Measurements from ENCODE around the gene PDLIM1. TPM values are rescaled to one million over a fixed set of nuclear protein-coding genes. Genes with fewer than 3 reads are reported as not detected.

The PDLIM1 gene
- total RNA-seq, 1 donor from 2014 or later, result 117 TPM

DNA sequence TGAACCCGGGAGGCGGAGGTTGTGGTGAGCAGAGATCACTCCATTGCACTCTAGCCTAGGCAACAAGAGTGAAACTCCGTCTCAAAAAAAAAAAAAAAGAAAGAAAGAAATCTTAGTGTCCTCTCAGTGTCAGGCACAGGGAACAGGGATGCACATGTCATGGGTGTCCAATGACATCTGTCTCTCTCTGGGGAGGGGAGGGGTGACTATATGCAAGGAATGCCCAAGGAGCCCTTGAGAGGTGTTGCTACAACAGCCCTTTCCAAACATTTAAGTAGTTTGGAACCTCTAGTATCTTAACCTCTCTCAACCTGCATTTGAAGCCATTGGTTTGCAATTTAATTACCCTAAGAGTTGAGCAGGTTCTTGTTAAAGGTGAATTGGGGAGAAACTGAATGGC is 28.9 kb downstream of the PDLIM1 start:
- no peak for DNase-seq (ENCODE audit: low read depth)
- H3K4me3 ChIP-seq (ENCODE audit: low read depth, low read length), result no peak overlapping the region
- TF ChIP-seq, protein P1, sequence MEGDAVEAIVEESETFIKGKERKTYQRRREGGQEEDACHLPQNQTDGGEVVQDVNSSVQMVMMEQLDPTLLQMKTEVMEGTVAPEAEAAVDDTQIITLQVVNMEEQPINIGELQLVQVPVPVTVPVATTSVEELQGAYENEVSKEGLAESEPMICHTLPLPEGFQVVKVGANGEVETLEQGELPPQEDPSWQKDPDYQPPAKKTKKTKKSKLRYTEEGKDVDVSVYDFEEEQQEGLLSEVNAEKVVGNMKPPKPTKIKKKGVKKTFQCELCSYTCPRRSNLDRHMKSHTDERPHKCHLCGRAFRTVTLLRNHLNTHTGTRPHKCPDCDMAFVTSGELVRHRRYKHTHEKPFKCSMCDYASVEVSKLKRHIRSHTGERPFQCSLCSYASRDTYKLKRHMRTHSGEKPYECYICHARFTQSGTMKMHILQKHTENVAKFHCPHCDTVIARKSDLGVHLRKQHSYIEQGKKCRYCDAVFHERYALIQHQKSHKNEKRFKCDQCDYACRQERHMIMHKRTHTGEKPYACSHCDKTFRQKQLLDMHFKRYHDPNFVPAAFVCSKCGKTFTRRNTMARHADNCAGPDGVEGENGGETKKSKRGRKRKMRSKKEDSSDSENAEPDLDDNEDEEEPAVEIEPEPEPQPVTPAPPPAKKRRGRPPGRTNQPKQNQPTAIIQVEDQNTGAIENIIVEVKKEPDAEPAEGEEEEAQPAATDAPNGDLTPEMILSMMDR (conservative IDR thresholded peaks at IDR 0.05; ENCODE audit: low read depth, low read length), result no peak

DNA sequence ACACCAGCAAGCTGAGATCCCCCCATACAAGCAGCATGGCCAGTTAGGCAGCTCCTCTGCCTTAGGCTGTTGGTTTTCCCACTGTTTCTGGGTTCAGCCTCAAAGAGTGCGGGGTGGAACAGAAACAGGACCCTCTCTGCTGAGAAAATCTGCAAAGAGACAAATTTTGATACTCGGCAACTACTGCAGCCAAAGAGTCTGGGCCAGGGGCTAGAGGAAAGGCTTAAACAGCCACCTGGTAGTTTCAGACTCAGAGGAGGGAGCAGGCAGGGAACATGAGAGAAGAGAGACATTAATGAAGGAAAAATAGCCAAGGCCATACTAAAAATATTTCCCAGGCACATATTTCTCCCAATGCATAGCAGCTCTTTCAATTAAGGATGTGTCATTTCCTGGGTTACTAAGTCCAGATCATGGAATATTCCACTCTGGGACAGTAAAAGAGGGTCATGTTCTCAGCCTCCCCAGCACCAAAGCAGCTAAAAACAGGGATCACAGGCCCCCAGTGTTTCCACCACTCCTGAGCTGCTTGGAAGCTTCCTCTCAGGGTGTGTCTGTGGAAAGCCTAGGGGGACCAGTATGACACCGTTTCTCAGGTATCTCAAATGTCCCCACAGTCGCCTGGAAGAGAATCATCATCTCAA is 29.8 kb downstream of the PDLIM1 start:
- no peak for DNase-seq (ENCODE audit: low read depth)
- TF ChIP-seq, protein P1 (conservative IDR thresholded peaks at IDR 0.05; ENCODE audit: low read depth, low read length), result no peak
- H3K4me3 ChIP-seq (ENCODE audit: low read depth, low read length), result no peak overlapping the region

DNA sequence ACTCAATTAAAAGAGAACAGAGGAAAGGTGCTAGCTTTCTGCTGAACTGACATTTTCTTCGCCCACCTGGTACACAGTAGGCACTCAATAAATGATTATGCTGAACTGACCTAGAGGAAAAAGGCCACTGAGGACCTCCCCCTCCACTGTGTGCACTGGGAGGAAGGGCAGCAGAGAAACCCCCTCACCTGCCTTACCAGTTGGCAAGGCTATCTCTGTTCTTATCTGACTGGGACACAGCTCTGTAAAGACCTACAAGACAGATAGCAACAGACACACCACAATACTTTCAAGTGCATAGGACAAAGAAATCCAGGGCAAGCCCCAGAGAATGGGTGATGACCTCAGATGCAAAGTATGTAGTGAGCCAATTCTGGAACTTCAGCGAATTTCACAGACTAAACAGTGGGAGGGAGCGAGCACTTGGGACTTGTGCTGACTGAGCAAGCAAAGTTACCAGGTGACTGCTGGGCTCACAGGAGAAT is 30.4 kb downstream of the PDLIM1 start:
- DNase-seq (ENCODE audit: low read depth), result peak; percentile 92
- no peak overlapping the region for H3K4me3 ChIP-seq (ENCODE audit: low read depth, low read length)
- TF ChIP-seq, protein P1 (conservative IDR thresholded peaks at IDR 0.05; ENCODE audit: low read depth, low read length), result no peak

DNA sequence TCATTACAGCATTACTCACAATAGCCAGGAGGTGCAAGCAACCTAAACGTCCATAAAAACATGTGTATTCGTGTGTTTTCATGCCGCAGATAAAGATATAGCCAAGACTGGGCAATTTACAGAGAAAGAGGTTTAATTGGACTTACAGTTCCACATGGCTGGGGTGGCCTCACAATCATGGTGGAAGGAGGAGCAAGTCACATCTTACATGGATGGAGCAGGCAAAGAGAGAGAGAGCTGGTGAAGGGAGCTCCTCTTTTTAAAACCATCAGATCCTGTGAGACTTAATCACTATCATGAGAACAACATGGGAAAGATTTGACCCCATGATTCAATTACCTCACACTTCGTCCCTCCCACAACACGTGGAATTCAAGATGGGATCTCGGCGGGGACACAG is 33.0 kb downstream of the PDLIM1 start:
- TF ChIP-seq, protein P1 (conservative IDR thresholded peaks at IDR 0.05; ENCODE audit: low read depth, low read length), result no peak

DNA sequence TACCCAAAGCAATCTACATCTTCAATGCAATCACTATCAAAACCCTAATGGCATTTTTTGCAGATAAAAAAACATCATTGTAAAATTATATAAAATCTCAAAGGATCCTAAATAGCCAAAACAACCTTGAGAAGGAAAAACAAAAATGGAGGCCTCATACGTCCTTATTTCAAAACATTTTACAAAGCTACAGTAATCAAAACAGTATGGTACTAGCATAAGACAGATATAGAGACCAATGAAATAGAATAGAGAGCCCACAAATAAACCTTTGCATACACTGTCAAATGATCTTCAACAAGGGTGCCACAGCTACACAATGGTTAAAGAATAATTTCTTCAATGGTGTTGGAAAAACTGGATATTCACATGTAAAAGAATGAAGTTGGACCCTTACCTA is 34.5 kb downstream of the PDLIM1 start:
- no peak for DNase-seq (ENCODE audit: low read depth)
- no peak overlapping the region for H3K4me3 ChIP-seq (ENCODE audit: low read depth, low read length)
- TF ChIP-seq, protein P1 (conservative IDR thresholded peaks at IDR 0.05; ENCODE audit: low read depth, low read length), result no peak

More for the DNA sequence above, 33.0 kb downstream of the PDLIM1 start:
- no peak overlapping the region for H3K4me3 ChIP-seq (ENCODE audit: low read depth, low read length)
- no peak for DNase-seq (ENCODE audit: low read depth)

DNA sequence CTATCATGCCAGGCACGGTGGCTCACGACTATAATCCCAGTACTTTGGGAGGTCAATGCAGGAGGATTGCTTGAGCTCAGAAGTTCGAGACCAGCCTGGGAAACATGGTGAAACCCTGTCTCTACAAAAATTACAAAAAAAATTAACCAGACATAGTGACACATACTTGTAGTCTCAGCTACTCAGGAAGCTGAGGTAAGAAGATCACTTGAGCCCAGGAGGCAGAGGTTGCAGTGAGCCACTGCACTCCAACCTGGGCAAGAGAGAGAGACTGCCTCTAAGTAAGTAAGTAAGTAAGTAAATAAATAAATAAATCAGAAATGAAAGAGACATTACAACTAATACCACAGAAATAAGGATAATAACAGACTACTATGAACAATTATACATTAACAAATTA is 36.2 kb downstream of the PDLIM1 start:
- TF ChIP-seq, protein P1 (conservative IDR thresholded peaks at IDR 0.05; ENCODE audit: low read depth, low read length), result no peak
- H3K4me3 ChIP-seq (ENCODE audit: low read depth, low read length), result no peak overlapping the region
- no peak for DNase-seq (ENCODE audit: low read depth)

DNA sequence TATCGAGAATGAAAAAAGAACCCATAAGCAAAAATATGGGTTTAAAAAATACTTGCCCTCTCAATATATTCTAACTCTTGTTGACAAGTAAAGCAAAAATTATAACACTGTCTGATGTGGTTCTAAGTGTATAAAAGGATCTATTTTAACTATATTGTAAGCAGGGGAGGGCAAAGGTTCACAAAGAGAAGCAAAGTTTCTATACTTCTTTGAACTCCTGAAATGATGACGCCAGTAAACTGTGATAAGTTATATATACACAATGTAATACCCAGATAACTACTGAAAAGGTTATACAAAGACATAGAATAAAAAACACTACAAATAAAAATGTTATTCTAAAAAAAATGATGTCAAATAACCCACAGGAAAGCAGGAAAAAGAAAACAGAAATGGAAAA is 37.1 kb downstream of the PDLIM1 start:
- H3K4me3 ChIP-seq (ENCODE audit: low read depth, low read length), result no peak overlapping the region
- TF ChIP-seq, protein P1 (conservative IDR thresholded peaks at IDR 0.05; ENCODE audit: low read depth, low read length), result no peak
- DNase-seq (ENCODE audit: low read depth), result no peak

Measured in epithelial cell of proximal tubule (primary cell).